Measurements from ENCODE around the gene TNFRSF19.
"Not testable (repeated sequence)": the region's sequence is repeated elsewhere in the genome, so short reads cannot be mapped to it uniquely, and the experiment has no call there.

The TNFRSF19 gene, protein sequence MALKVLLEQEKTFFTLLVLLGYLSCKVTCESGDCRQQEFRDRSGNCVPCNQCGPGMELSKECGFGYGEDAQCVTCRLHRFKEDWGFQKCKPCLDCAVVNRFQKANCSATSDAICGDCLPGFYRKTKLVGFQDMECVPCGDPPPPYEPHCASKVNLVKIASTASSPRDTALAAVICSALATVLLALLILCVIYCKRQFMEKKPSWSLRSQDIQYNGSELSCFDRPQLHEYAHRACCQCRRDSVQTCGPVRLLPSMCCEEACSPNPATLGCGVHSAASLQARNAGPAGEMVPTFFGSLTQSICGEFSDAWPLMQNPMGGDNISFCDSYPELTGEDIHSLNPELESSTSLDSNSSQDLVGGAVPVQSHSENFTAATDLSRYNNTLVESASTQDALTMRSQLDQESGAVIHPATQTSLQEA

DNA sequence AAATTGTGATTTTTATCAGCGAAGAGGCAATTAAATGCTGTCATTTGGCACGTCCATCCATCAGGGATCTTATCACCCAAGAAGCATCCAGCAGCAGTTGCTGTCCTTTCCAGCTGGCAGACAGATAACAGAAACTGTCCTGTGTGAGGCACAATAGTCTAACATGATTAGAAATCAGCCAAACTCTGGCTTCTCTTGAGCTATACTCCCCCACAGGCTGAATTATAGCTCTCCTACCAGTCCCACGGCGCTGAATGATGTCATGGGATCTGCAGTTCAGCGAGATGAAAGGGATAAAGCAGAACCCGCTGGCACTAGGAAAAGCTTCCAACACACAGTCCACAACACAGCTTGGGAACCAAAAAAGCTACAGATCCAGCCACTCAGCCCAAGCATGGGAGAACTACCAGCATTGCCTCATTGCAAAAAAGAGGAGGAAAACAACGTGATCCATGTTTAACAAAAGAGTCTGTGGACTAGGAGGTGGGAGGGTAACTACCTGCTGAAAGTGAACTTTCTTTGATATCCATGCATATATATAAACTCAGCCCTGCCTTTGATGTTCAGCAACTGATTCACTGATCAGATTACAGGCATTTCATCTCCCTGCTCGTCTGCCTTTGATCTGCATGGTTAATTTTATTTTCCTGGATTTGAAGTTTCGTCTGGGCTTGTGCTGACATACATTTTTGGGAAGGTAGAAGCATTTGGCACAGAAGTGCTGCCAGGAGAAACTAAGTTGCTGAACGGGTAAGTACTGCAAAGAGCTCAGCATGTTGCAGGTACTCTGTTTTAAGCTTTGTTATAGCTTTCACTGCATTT, at the start of gene TNFRSF19:
TNFRSF19 (plus strand) TSS at position 314 of the 822 bp plus-strand sequence. CDS start 19,772 bp downstream, outside the sequence.
- H3K4me3 ChIP-seq (replicated peaks in 1 of 2; ENCODE audit: low read depth in 2 of 2, low read length in 2 of 2), result no peak within 1 kb of the TSS
- TF ChIP-seq, protein P1, sequence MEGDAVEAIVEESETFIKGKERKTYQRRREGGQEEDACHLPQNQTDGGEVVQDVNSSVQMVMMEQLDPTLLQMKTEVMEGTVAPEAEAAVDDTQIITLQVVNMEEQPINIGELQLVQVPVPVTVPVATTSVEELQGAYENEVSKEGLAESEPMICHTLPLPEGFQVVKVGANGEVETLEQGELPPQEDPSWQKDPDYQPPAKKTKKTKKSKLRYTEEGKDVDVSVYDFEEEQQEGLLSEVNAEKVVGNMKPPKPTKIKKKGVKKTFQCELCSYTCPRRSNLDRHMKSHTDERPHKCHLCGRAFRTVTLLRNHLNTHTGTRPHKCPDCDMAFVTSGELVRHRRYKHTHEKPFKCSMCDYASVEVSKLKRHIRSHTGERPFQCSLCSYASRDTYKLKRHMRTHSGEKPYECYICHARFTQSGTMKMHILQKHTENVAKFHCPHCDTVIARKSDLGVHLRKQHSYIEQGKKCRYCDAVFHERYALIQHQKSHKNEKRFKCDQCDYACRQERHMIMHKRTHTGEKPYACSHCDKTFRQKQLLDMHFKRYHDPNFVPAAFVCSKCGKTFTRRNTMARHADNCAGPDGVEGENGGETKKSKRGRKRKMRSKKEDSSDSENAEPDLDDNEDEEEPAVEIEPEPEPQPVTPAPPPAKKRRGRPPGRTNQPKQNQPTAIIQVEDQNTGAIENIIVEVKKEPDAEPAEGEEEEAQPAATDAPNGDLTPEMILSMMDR (IDR thresholded peaks at IDR 0.05; ENCODE audit: low read depth, low read length), result no peak
- DNase-seq (ENCODE audit: low read depth in 2 of 2), result peak; percentile 65 to 77

DNA sequence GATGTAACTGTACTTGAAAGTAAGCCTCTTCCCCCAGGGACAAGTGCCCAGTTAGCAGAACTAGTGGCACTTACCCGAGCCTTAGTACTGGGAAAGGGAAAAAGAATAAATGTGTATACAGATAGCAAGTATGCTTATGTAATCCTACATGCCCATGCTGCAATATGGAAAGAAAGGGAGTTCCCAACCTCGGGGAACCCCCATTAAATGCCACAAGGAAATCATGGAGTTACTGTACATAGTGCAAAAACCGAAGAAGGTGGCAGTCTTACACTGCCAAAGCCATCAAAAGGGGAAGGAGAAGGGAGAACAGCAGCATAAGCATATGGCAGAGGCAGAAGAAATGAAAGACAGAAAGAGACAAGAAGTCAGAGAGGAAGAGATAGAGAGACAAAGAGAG, 40.3 kb upstream of the TNFRSF19 start:
- not testable (repeated sequence) for DNase-seq (ENCODE audit: low read depth in 2 of 2); H3K4me3 ChIP-seq (replicated peaks in 1 of 2; ENCODE audit: low read depth in 2 of 2, low read length in 2 of 2)

DNA sequence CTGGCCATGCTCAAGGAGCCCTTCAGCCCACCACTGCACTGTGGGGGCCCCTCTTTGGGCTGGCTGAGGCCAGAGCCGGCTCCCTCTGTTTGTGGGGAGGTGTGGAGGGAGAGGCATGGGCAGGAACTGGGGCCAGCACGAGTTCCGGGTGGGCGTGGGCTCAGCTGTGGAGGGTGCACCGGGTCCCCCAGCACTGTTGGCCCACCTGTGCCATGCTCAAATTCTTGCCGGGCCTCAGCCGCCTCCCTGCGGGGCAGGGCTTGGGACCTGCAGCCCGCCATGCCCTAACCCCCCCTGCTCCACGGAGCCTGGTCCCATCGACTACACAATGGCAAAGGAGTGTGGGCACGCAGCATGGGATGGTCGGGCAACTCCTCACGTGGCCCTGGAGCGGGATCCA, 38.8 kb upstream of the TNFRSF19 start:
- H3K4me3 ChIP-seq (replicated peaks in 1 of 2; ENCODE audit: low read depth in 2 of 2, low read length in 2 of 2), result no peak overlapping the region
- TF ChIP-seq, protein P1 (IDR thresholded peaks at IDR 0.05; ENCODE audit: low read depth, low read length), result no peak
- DNase-seq (ENCODE audit: low read depth in 2 of 2), result no peak

DNA sequence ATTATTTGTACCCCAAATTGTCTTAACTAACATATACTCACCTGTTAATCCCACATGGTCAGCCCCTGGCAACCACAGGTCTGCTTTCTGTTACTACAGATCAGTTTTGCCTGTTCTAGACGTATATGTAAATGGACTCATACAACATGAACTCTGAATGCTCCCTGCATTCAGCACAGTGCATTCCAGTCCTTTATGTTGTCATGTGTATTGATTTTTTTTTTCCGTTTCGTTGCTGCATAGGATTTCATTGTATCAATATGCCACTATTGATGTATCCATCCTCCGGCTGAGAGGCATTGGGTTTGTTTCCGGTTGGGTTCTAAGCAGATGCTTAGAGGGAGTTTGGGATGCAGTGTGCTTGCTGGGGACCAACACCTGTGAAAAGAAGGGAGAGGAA, 36.1 kb upstream of the TNFRSF19 start:
- TF ChIP-seq, protein P1 (IDR thresholded peaks at IDR 0.05; ENCODE audit: low read depth, low read length), result no peak
- no peak for DNase-seq (ENCODE audit: low read depth in 2 of 2)
- no peak overlapping the region for H3K4me3 ChIP-seq (replicated peaks in 1 of 2; ENCODE audit: low read depth in 2 of 2, low read length in 2 of 2)

DNA sequence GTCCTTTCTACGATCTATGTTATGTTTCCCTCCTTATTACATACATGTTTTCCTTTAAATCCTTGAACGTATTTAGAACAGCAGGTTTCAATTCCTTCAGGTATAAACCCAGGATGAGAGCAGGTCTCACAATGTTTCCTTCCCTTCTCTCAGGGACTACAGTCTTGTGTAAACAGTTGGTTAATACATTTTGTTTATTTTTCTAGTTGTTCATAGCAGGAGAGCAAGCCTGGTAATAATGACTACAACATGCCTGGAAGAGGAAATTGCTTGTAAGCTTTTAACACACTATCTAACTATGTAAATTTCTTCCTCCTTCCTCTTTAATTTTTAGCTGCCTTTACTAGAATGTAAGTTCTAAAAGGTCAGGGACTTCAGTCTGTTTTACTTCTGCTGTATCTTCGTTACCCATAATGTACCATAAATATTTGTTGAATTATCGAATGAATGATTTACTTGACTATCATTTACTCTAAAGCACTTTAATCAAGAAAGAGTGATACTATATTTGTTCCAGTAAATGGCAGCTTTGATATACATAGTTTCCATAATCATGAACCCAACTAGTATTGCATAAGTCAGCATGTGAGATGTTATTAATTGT, 28.9 kb upstream of the TNFRSF19 start:
- no peak overlapping the region for H3K4me3 ChIP-seq (replicated peaks in 1 of 2; ENCODE audit: low read depth in 2 of 2, low read length in 2 of 2)
- TF ChIP-seq, protein P1 (IDR thresholded peaks at IDR 0.05; ENCODE audit: low read depth, low read length), result no peak
- no peak for DNase-seq (ENCODE audit: low read depth in 2 of 2)

DNA sequence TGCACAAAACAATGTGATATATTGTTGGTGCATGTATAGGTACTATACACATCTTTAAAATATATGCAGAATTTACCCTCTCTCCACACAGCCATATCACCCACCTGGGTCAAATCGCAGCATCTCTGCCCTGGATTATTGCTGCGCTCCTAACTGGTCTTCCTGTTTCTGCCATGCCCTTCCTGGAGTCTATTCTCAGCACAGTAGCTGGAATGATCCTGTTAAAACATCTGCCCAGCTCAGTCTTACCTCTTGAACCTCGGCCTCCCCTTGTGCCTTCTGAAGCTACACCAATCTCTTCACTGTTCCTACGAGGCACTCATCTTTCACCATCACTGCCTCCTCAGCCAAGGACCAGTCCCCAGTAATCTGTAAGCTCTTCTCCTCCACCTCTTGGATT, 25.5 kb upstream of the TNFRSF19 start:
- TF ChIP-seq, protein P1 (IDR thresholded peaks at IDR 0.05; ENCODE audit: low read depth, low read length), result no peak
- DNase-seq (ENCODE audit: low read depth in 2 of 2), result no peak
- no peak overlapping the region for H3K4me3 ChIP-seq (replicated peaks in 1 of 2; ENCODE audit: low read depth in 2 of 2, low read length in 2 of 2)
